Esophagus squamous epithelium (tissue), 5 donors: Measurements from ENCODE around the gene NETO1. TPM values are rescaled to one million over a fixed set of nuclear protein-coding genes. Genes with fewer than 3 reads are reported as not detected.

Source experiments
- DNase-seq: peaks from one replicate; lab custom pipeline; 2025; lab: John Stamatoyannopoulos, UW
- H3K27ac ChIP-seq, 4 donors: fragments of 200-600 bp; sonication (generic); one replicate each; pipeline ENCODE4 v1.5.1; 2016 to 2019; ENCODE audit warnings: mild to moderate bottlenecking in 1 of 4
- H3K27me3 ChIP-seq, 4 donors: fragments of 200-600 bp; sonication (generic); 1 replicate in 3 of 4; 2 replicates in 1 of 4; pipeline versions ENCODE4 v1.5.1 to v1.6.0; 2017 to 2021; ENCODE audit warnings: antibody characterized with exemption in 1 of 4
- H3K36me3 ChIP-seq, 3 donors: fragments of 200-600 bp; sonication (generic); one replicate each; pipeline ENCODE4 v1.5.1; 2016 to 2019
- H3K4me1 ChIP-seq, 3 donors: fragments of 200-600 bp; sonication (generic); one replicate each; pipeline ENCODE4 v1.5.1; 2017 to 2019
- H3K4me3 ChIP-seq, 4 donors: fragments of 200-600 bp; sonication (generic); 1 replicate in 3 of 4; 2 replicates in 1 of 4; pipeline ENCODE4 v1.5.1; 2016 to 2019; ENCODE audit warnings: mild to moderate bottlenecking in 2 of 4, moderate library complexity in 1 of 4
- H3K9me3 ChIP-seq, 3 donors: fragments of 200-600 bp; sonication (generic); one replicate each; pipeline ENCODE4 v1.5.1; 2016 to 2019
- POLR2A ChIP-seq, 4 donors: fragments of 450-650 bp; IDR thresholded peaks; one replicate each; pipeline ENCODE4 v1.6.1; 2017; ENCODE audit warnings: antibody characterized with exemption in 4 of 4, mild to moderate bottlenecking in 4 of 4, moderate library complexity in 3 of 4
- WGBS, 2 donors: methylation state at CpG; one replicate each; pipeline ENCODE4 v1.1.5; 2018; 5-methylcytosine and 5-hydroxymethylcytosine counted together
- intact Hi-C: fragments of 100-400 bp; cut with DNase I; formaldehyde crosslinking; loops from one replicate; pipeline ENCODE4 v1.15.0; 2022
- total RNA-seq, 4 donors: library from RNA; depleted of rRNA; stranded (reverse); fragments of >200 nt; gene quantifications; one replicate each; pipeline ENCODE4 v1.1.0, GENCODE V29; 2016
- TF ChIP-seq, protein P1 (sequence below), 6 experiments: fragments of 450-650 bp in 4 of 6; fragments of 200-600 bp in 2 of 6; sonication (generic) in 2 of 6; IDR thresholded peaks; one replicate each; pipeline ENCODE4 v1.5.1; 2016 to 2019; ENCODE audit warnings: antibody characterized with exemption in 6 of 6, mild to moderate bottlenecking in 4 of 6, moderate library complexity in 4 of 6
- donor health status: DM: yes; HTN: yes; CAD: no.

NETO1 gene
- total RNA-seq, 4 donors from 2014 or later = 0.76 TPM; not detected in 3

DNA sequence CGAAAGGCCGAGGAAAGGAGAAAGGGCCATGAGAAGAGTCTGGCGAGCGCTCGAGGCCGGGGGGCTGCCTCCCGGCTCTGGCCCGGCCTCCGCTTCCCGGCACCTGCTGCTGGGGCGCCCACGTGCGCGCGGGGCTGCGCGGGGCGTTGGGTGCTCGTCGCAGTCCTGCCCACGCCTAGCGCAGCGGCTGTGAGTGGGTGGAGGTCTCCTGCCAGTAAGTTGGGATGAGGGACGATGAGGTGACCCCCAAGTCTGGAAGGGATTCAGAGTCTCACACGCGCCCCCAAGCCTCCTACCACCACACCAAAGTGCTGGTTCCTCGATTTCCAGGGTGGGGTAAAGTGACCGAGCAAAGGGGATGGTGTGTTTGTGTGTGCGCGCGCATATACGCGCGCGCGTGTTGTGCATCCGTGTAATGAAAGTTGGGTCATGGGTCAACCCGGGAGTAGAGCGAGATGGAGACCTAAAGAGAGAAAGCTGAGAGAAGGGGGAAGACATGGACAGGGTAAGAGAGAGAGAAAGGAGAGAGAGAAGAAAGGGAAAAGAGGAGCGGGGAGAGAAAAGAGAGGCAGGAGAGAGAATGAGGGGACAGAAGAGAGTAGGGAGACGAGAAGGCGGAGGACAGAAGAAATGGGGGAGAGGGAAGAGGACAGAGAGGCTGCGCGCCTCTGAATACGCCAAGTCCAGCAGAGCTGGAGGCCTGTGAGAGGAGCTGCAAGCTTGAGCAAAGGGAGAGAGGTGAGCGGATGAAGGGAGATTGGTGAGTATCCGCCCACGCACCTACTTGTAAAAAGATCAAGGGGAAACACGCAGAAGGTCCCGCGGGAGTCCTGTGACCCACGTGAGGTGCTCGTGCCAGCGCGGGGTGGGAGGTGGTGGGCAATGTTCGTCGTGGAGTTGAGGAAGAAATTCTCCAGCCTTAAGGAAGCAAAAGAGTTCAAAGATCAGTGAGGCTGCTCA lies 1.7 kb upstream of the NETO1 start:
- H3K27ac ChIP-seq = no peak overlapping the region
- peaks cover 0 to 58% (median 2%) of the 10 kb centered on the region in 4 donors for H3K27me3 ChIP-seq
- intact Hi-C loops = no loop called here
- H3K4me3 ChIP-seq = peak overlapping the region in 1 of 4 donors; percentile 52
- no peaks in the 10 kb centered on the region for H3K9me3 ChIP-seq
- TF ChIP-seq, protein P1, sequence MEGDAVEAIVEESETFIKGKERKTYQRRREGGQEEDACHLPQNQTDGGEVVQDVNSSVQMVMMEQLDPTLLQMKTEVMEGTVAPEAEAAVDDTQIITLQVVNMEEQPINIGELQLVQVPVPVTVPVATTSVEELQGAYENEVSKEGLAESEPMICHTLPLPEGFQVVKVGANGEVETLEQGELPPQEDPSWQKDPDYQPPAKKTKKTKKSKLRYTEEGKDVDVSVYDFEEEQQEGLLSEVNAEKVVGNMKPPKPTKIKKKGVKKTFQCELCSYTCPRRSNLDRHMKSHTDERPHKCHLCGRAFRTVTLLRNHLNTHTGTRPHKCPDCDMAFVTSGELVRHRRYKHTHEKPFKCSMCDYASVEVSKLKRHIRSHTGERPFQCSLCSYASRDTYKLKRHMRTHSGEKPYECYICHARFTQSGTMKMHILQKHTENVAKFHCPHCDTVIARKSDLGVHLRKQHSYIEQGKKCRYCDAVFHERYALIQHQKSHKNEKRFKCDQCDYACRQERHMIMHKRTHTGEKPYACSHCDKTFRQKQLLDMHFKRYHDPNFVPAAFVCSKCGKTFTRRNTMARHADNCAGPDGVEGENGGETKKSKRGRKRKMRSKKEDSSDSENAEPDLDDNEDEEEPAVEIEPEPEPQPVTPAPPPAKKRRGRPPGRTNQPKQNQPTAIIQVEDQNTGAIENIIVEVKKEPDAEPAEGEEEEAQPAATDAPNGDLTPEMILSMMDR (IDR thresholded peaks at IDR 0.05) = no peak
- no peak for TF ChIP-seq POLR2A (IDR thresholded peaks at IDR 0.05)
- 15 to 20% methylated on average over 32 to 49 of the region's 57 CpGs for WGBS, 2 donors
- no peaks in the 10 kb centered on the region for H3K36me3 ChIP-seq
- H3K4me1 ChIP-seq = peaks cover 0 to 29% (median 6%) of the 10 kb centered on the region in 3 donors
- no peak for DNase-seq

DNA sequence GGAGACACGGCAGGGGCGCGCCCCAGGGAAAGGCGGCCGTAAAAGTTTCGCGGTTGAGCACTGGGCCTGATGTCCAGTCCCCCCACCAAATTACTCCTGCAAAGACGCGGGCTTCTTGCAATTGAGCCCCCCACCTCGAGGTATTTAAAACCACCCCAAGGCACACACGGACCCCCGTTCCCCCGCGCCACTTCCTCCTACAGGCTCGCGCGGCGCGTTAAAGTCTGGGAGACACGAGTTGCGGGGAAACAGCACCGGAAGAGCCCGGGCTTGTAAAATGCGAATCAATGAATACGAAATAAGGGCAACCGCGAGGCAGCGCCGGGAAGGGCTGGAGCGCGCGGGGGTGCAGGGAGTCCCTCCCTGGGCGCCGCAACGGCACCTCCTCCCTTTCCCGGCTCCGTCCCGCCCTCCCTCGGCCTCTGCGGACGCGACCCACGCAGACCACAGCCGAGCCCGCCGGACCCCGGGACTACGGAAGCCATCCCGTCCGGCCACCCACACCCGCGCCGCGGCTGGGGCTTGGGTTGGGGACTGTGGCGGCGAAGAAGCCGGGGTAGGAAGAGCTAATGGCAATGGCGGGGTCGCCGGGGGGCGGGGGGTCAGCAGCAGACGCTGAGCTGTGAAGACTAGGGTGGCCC lies 918 bp upstream of the NETO1 start:
- H3K9me3 ChIP-seq = no peaks in the 10 kb centered on the region
- no peak for DNase-seq
- intact Hi-C loops = no loop called here
- 20% methylated on average over 6 of the region's 62 CpGs; no CpG with 5 or more reads in 1 of the 2 donors for WGBS, 2 donors
- H3K27me3 ChIP-seq = peaks cover 0 to 58% (median 2%) of the 10 kb centered on the region in 4 donors
- TF ChIP-seq, protein P1 (IDR thresholded peaks at IDR 0.05) = no peak
- TF ChIP-seq POLR2A (IDR thresholded peaks at IDR 0.05) = no peak
- peak overlapping the region in 3 of 4 donors; percentile 3 to 52 (median 27) for H3K4me3 ChIP-seq
- no peaks in the 10 kb centered on the region for H3K36me3 ChIP-seq
- peaks cover 0 to 29% (median 6%) of the 10 kb centered on the region in 3 donors for H3K4me1 ChIP-seq
- H3K27ac ChIP-seq = no peak overlapping the region

DNA sequence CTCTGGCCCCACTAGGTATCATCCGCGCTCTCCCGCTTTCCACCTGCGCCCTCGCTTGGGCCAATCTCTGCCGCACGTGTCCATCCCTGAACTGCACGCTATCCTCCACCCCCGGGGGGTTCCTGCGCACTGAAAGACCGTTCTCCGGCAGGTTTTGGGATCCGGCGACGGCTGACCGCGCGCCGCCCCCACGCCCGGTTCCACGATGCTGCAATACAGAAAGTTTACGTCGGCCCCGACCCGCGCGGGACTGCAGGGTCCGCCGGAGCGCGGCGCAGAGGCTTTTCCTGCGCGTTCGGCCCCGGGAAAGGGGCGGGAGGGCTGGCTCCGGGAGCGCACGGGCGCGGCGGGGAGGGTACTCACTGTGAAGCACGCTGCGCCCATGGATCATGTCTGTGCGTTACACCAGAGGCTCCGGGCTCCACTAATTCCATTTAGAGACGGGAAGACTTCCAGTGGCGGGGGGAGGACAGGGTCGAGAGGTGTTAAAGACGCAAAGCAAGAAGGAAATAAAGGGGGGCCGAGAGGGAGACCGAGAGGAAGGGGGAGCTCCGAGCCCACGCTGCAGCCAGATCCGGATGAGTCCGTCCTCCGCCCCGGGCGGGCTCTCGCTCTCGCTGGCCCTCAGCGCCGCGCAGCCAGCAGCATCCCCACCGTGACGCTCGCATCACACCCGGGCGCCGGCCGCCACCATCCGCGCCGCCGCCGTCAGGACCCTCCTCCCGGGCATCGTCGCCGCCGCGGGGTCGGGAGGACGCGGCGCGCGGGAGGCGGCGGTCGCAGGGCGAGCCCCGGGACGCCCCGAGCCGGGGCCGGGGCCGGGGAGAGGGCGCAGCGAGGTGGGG lies 664 bp downstream of the NETO1 start:
- no peak overlapping the region for H3K27ac ChIP-seq
- peaks cover 0 to 58% (median 2%) of the 10 kb centered on the region in 4 donors for H3K27me3 ChIP-seq
- TF ChIP-seq, protein P1 (IDR thresholded peaks at IDR 0.05) = no peak
- no peak for TF ChIP-seq POLR2A (IDR thresholded peaks at IDR 0.05)
- peaks cover 0 to 29% (median 6%) of the 10 kb centered on the region in 3 donors for H3K4me1 ChIP-seq
- no peaks in the 10 kb centered on the region for H3K9me3 ChIP-seq
- peak overlapping the region in 2 of 4 donors; percentile 27 to 52 for H3K4me3 ChIP-seq
- intact Hi-C loops = no loop called here
- no peak for DNase-seq
- WGBS, 2 donors = 0 to 8% methylated on average over 1 to 25 of the region's 102 CpGs
- no peaks in the 10 kb centered on the region for H3K36me3 ChIP-seq

DNA sequence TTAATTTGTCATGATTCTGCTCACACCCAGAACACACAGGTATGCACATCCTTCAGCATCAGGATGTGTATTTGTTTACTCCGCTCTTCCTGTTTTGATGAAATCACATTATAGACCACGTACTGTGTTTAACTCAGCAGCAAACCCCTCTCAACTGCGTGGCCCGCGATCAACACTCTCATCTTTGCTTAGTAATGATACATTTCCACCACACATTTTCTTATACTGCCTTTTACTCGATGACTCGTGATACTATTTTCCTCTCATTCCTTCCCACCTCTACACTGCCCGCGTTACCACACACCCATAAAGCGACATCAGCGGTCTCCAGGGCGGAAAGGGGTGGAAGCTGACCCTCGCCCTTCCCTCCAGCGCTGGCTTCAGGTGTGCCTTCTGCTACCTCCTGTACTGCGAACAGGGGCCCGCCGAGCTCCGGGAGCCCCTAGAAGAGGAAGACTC lies 1.3 kb downstream of the NETO1 start:
- 7 to 20% methylated on average over 14 to 18 of the region's 18 CpGs for WGBS, 2 donors
- peak overlapping the region in 1 of 4 donors; percentile 52 for H3K4me3 ChIP-seq
- TF ChIP-seq POLR2A (IDR thresholded peaks at IDR 0.05) = no peak
- TF ChIP-seq, protein P1 (IDR thresholded peaks at IDR 0.05) = no peak
- H3K4me1 ChIP-seq = peaks cover 0 to 29% (median 6%) of the 10 kb centered on the region in 3 donors
- no peaks in the 10 kb centered on the region for H3K36me3 ChIP-seq
- intact Hi-C loops = no loop called here
- DNase-seq = no peak
- peaks cover 0 to 58% (median 2%) of the 10 kb centered on the region in 4 donors for H3K27me3 ChIP-seq
- no peaks in the 10 kb centered on the region for H3K9me3 ChIP-seq
- no peak overlapping the region for H3K27ac ChIP-seq
